ENCODE measurements around the gene UBE4B. TPM values are rescaled to one million over a fixed set of nuclear protein-coding genes. Genes with fewer than 3 reads are reported as not detected.
A peak's percentile ranks its signal among the peaks of the same experiment; 100 is the strongest.

The UBE4B gene
- total RNA-seq, 1 experiment from 2014 or later, result 80.8 TPM

GRCh38 chr1:10085076-10085475, 52.3 kb downstream of the UBE4B start:
- Mint-ChIP-seq H3K9me3 (peaks cover 5% of the 10 kb centered on the region), H3K27ac (peak overlapping the region; percentile 26), H3K4me3 (no peak overlapping the region), H3K36me3 (peaks cover 10% of the 10 kb centered on the region), H3K4me1 (peaks cover under 1% of the 10 kb centered on the region; the same call in 1 of the 2 replicates), H3K27me3 (ENCODE audit: low read depth) (no peaks in the 10 kb centered on the region)
- no peak for TF ChIP-seq GTF2I (CRISPR knock-in tag; conservative IDR thresholded peaks at IDR 0.05)
- TF ChIP-seq TCF7 (CRISPR knock-in tag; IDR thresholded peaks at IDR 0.05; ENCODE audit: low read depth), result no peak
- TF ChIP-seq NFATC4 (CRISPR knock-in tag; IDR thresholded peaks at IDR 0.05), result no peak
- TF ChIP-seq, protein P1, sequence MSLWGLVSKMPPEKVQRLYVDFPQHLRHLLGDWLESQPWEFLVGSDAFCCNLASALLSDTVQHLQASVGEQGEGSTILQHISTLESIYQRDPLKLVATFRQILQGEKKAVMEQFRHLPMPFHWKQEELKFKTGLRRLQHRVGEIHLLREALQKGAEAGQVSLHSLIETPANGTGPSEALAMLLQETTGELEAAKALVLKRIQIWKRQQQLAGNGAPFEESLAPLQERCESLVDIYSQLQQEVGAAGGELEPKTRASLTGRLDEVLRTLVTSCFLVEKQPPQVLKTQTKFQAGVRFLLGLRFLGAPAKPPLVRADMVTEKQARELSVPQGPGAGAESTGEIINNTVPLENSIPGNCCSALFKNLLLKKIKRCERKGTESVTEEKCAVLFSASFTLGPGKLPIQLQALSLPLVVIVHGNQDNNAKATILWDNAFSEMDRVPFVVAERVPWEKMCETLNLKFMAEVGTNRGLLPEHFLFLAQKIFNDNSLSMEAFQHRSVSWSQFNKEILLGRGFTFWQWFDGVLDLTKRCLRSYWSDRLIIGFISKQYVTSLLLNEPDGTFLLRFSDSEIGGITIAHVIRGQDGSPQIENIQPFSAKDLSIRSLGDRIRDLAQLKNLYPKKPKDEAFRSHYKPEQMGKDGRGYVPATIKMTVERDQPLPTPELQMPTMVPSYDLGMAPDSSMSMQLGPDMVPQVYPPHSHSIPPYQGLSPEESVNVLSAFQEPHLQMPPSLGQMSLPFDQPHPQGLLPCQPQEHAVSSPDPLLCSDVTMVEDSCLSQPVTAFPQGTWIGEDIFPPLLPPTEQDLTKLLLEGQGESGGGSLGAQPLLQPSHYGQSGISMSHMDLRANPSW (CRISPR knock-in tag; conservative IDR thresholded peaks at IDR 0.05; ENCODE audit: low read depth), result no peak
- no peak for TF ChIP-seq ATF6 (CRISPR knock-in tag; IDR thresholded peaks at IDR 0.05)
- TF ChIP-seq FOXJ3 (CRISPR knock-in tag; IDR thresholded peaks at IDR 0.05; ENCODE audit: borderline replicate concordance), result no peak
- TF ChIP-seq MXD4 (CRISPR knock-in tag; IDR thresholded peaks at IDR 0.05; ENCODE audit: borderline replicate concordance), result no peak
- no peak for TF ChIP-seq NR3C1 (CRISPR knock-in tag; conservative IDR thresholded peaks at IDR 0.05; ENCODE audit: low read depth)
- TF ChIP-seq, protein P2, sequence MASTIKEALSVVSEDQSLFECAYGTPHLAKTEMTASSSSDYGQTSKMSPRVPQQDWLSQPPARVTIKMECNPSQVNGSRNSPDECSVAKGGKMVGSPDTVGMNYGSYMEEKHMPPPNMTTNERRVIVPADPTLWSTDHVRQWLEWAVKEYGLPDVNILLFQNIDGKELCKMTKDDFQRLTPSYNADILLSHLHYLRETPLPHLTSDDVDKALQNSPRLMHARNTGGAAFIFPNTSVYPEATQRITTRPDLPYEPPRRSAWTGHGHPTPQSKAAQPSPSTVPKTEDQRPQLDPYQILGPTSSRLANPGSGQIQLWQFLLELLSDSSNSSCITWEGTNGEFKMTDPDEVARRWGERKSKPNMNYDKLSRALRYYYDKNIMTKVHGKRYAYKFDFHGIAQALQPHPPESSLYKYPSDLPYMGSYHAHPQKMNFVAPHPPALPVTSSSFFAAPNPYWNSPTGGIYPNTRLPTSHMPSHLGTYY (CRISPR knock-in tag; IDR thresholded peaks at IDR 0.05), result no peak
- TF ChIP-seq TEAD1 (CRISPR knock-in tag; IDR thresholded peaks at IDR 0.05), result no peak
- TF ChIP-seq, protein P3, sequence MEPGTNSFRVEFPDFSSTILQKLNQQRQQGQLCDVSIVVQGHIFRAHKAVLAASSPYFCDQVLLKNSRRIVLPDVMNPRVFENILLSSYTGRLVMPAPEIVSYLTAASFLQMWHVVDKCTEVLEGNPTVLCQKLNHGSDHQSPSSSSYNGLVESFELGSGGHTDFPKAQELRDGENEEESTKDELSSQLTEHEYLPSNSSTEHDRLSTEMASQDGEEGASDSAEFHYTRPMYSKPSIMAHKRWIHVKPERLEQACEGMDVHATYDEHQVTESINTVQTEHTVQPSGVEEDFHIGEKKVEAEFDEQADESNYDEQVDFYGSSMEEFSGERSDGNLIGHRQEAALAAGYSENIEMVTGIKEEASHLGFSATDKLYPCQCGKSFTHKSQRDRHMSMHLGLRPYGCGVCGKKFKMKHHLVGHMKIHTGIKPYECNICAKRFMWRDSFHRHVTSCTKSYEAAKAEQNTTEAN (CRISPR knock-in tag; IDR thresholded peaks at IDR 0.05), result no peak
- TF ChIP-seq TEAD4 (CRISPR knock-in tag; IDR thresholded peaks at IDR 0.05), result no peak
- no peak for ATAC-seq
- CTCF ChIA-PET, result no interaction called here
- no peak for DNase-seq (ENCODE audit: low spot score)
- POLR2A ChIA-PET, result no interaction called here

GRCh38 chr1:10087210-10087609, 54.5 kb downstream of the UBE4B start:
- Mint-ChIP-seq H3K27me3 (ENCODE audit: low read depth) (no peaks in the 10 kb centered on the region), H3K4me3 (no peak overlapping the region), H3K4me1 (peaks cover 3% of the 10 kb centered on the region; the same call in 1 of the 2 replicates), H3K27ac (no peak overlapping the region), H3K36me3 (0 out of 2 replicates have a peak, but pooled peaks cover 3% of the 10 kb centered on the region), H3K9me3 (no peaks in the 10 kb centered on the region)
- POLR2A ChIA-PET, result no interaction called here
- CTCF ChIA-PET, result interaction anchor here (0.5 kb wide), 2 partner anchors 74 to 269 kb away, joined by 3 read pairs; no protein-coding TSS in a partner anchor
- no peak for DNase-seq (ENCODE audit: low spot score)
- ATAC-seq, result no peak
- no peak for TF ChIP-seq ETV6 (CRISPR knock-in tag; IDR thresholded peaks at IDR 0.05)
- no peak for TF ChIP-seq ZNF423 (CRISPR knock-in tag; IDR thresholded peaks at IDR 0.05)
- TF ChIP-seq, protein P4, sequence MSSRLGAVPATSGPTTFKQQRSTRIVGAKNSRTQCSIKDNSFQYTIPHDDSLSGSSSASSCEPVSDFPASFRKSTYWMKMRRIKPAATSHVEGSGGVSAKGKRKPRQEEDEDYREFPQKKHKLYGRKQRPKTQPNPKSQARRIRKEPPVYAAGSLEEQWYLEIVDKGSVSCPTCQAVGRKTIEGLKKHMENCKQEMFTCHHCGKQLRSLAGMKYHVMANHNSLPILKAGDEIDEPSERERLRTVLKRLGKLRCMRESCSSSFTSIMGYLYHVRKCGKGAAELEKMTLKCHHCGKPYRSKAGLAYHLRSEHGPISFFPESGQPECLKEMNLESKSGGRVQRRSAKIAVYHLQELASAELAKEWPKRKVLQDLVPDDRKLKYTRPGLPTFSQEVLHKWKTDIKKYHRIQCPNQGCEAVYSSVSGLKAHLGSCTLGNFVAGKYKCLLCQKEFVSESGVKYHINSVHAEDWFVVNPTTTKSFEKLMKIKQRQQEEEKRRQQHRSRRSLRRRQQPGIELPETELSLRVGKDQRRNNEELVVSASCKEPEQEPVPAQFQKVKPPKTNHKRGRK (CRISPR knock-in tag; IDR thresholded peaks at IDR 0.05; ENCODE audit: borderline replicate concordance), result no peak
- no peak for TF ChIP-seq ARID4B (CRISPR knock-in tag; IDR thresholded peaks at IDR 0.05; ENCODE audit: borderline replicate concordance)
- TF ChIP-seq, protein P5, sequence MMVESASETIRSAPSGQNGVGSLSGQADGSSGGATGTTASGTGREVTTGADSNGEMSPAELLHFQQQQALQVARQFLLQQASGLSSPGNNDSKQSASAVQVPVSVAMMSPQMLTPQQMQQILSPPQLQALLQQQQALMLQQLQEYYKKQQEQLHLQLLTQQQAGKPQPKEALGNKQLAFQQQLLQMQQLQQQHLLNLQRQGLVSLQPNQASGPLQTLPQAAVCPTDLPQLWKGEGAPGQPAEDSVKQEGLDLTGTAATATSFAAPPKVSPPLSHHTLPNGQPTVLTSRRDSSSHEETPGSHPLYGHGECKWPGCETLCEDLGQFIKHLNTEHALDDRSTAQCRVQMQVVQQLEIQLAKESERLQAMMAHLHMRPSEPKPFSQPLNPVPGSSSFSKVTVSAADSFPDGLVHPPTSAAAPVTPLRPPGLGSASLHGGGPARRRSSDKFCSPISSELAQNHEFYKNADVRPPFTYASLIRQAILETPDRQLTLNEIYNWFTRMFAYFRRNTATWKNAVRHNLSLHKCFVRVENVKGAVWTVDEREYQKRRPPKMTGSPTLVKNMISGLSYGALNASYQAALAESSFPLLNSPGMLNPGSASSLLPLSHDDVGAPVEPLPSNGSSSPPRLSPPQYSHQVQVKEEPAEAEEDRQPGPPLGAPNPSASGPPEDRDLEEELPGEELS (CRISPR knock-in tag; IDR thresholded peaks at IDR 0.05), result no peak

All from WTC11 (cell line).